SK-N-MC (cell line): ENCODE data around the gene ACAP2.

ENCODE experiments used
- EZH2 ChIP-seq: fragments of 200-600 bp; sonication (generic); IDR thresholded peaks from one replicate; pipeline ENCODE4 v1.6.1; 2017; ENCODE audit warnings: antibody characterized with exemption
- POLR2AphosphoS5 ChIP-seq: IDR thresholded peaks from 2 replicates; pipeline ENCODE4 v1.6.1; 2012; ENCODE audit warnings: mild to moderate bottlenecking, low read depth, low read length, borderline replicate concordance

GRCh38 chr3:195230244-195230643, 212.6 kb downstream of the ACAP2 start:
- TF ChIP-seq EZH2 = no peak
- no peak for TF ChIP-seq POLR2AphosphoS5
